Neural crest cell (in vitro differentiated cells): ENCODE results near the gene OR4E2. TPM values are rescaled to one million over a fixed set of nuclear protein-coding genes. Genes with fewer than 3 reads are reported as not detected.
"Not testable (repeated sequence)": the region's sequence is repeated elsewhere in the genome, so short reads cannot be mapped to it uniquely, and the experiment has no call there.

Experiments
- DNase-seq: peaks from one replicate; pipeline ENCODE4 v3.0.0; 2021; ENCODE audit warnings: low read depth, mixed read lengths, low spot score
- H3K27ac Mint-ChIP-seq: one replicate; pipeline ENCODE4 v1.8.0; 2021; ENCODE audit warnings: mild to moderate bottlenecking, mixed read lengths; ENCODE audit not compliant: unreplicated experiment
- H3K27me3 Mint-ChIP-seq: 2 replicates; pipeline ENCODE4 v1.8.0; 2021; ENCODE audit warnings: low read depth, mild to moderate bottlenecking, mixed read lengths
- H3K36me3 Mint-ChIP-seq: 2 replicates; pipeline ENCODE4 v1.8.0; 2021; ENCODE audit warnings: low read depth, mild to moderate bottlenecking, mixed read lengths
- H3K4me1 Mint-ChIP-seq: 2 replicates; pipeline ENCODE4 v1.8.0; 2021; ENCODE audit warnings: mixed read lengths
- H3K4me3 Mint-ChIP-seq: one replicate; pipeline ENCODE4 v1.8.0; 2021; ENCODE audit warnings: mild to moderate bottlenecking, mixed read lengths
- H3K9me3 Mint-ChIP-seq: 2 replicates; pipeline ENCODE4 v1.8.0; 2021; ENCODE audit warnings: mixed read lengths
- CTCF ChIP-seq: fragments of 200-600 bp; sonication (generic); conservative IDR thresholded peaks from 2 replicates; pipeline ENCODE4 v1.5.0; 2021; ENCODE audit warnings: antibody characterized with exemption, mild to moderate bottlenecking
- total RNA-seq: library from RNA; stranded (reverse); gene quantifications from 2 replicates; pipeline ENCODE4 v1.2.1, GENCODE V29; 2021

OR4E2 gene
- total RNA-seq, 1 donor from 2014 or later = not detected

- H3K4me1 Mint-ChIP-seq = no peaks in the 10 kb centered on the region
- DNase-seq = no peak
- H3K36me3 Mint-ChIP-seq = no peaks in the 10 kb centered on the region
- H3K9me3 Mint-ChIP-seq = peaks cover 2% of the 10 kb centered on the region
- no peak overlapping the region for H3K27ac Mint-ChIP-seq
- peaks cover 58% of the 10 kb centered on the region for H3K27me3 Mint-ChIP-seq
- TF ChIP-seq CTCF = no peak
- H3K4me3 Mint-ChIP-seq = no peak overlapping the region
Measured at GRCh38 chr14:21694425-21694824, 40.8 kb downstream of the OR4E2 start.

- H3K27ac Mint-ChIP-seq, H3K4me1 Mint-ChIP-seq, H3K9me3 Mint-ChIP-seq, H3K36me3 Mint-ChIP-seq, DNase-seq, H3K4me3 Mint-ChIP-seq: not testable (repeated sequence)
- peaks cover 42% of the 10 kb centered on the region for H3K27me3 Mint-ChIP-seq
Measured at GRCh38 chr14:21697662-21698061, 44.0 kb downstream of the OR4E2 start.

GRCh38 chr14:21698538-21698937, 44.9 kb downstream of the OR4E2 start:
- H3K9me3 Mint-ChIP-seq, H3K4me1 Mint-ChIP-seq, H3K27ac Mint-ChIP-seq, DNase-seq, H3K36me3 Mint-ChIP-seq, H3K4me3 Mint-ChIP-seq: not testable (repeated sequence)
- peaks cover 42% of the 10 kb centered on the region for H3K27me3 Mint-ChIP-seq

DNA sequence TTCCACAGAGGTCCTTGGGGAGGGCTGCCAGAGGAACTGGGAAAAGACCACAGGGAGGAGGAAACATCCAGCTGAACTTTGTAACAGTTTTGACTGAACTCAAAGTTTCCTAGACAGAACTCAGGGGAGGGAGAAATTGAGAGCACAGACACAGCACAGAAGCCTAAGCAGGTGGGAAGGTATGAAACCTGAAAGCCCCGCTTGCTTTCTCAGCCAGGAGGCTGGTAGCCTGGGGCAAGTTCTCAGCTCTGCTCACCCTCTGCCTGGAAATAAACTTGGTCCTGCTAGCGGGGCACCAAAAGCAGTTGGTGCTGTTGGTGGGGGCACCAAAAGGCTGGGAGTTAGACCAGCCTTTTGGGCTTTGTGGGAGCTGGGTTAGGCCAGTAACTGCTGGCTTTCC, 45.9 kb downstream of the OR4E2 start:
- no peaks in the 10 kb centered on the region for H3K4me1 Mint-ChIP-seq
- peaks cover 44% of the 10 kb centered on the region for H3K27me3 Mint-ChIP-seq
- TF ChIP-seq CTCF = no peak
- no peak for DNase-seq
- peaks cover 2% of the 10 kb centered on the region for H3K9me3 Mint-ChIP-seq
- no peaks in the 10 kb centered on the region for H3K36me3 Mint-ChIP-seq
- H3K4me3 Mint-ChIP-seq = no peak overlapping the region
- H3K27ac Mint-ChIP-seq = no peak overlapping the region

GRCh38 chr14:21702316-21702715, 48.7 kb downstream of the OR4E2 start:
- DNase-seq = no peak
- peaks cover 7% of the 10 kb centered on the region for H3K9me3 Mint-ChIP-seq
- no peak for TF ChIP-seq CTCF
- peaks cover 49% of the 10 kb centered on the region for H3K27me3 Mint-ChIP-seq
- no peak overlapping the region for H3K27ac Mint-ChIP-seq
- H3K4me3 Mint-ChIP-seq = no peak overlapping the region
- H3K36me3 Mint-ChIP-seq = no peaks in the 10 kb centered on the region
- H3K4me1 Mint-ChIP-seq = no peaks in the 10 kb centered on the region

DNA sequence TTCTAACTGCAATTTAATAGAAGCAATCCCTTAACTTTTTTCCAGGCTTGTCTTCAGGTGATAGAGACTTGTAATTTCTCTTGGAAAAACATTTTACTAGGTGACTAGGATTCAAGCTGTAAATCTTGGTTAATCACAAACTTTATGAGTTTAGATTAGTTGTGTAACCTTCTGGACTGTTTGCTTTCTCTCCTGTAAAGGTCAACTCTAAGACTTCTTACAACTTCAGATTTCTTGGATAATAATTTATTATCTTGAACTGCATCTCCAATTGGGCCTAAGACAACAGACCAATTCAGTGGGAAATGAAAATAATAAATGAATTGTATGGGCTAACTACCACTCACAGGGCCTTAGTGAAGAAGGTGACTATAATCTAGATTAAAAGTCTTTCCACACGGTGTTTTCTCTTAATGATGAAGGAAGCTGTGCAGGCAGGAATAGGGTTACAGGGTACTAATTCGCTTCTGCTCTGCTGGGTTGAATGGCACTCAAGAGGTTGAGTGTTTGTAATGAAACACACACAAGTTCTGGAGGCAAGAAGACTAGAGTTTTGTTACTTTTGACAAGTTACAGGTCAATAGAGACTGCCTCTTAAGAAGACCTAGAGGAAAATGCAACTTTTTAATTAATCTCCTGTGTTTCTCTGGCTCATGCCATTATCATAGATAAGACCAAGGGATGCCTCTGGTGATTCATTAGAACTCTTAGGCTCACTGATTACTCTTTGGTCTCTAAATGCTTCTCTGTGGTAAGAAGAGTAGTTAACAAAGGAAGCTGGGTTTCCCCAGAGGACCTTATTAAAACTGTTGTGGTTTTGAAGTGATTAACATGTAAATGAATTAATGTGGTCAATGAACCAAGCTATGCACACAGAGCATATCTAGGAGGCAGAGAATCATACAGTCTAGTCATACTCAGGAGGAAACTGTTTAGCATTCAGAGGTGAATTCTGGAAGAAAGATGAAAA, 50.0 kb downstream of the OR4E2 start:
- no peak overlapping the region for H3K4me3 Mint-ChIP-seq
- peaks cover 7% of the 10 kb centered on the region for H3K9me3 Mint-ChIP-seq
- H3K27ac Mint-ChIP-seq = no peak overlapping the region
- no peak for DNase-seq
- no peaks in the 10 kb centered on the region for H3K36me3 Mint-ChIP-seq
- H3K4me1 Mint-ChIP-seq = no peaks in the 10 kb centered on the region
- H3K27me3 Mint-ChIP-seq = peaks cover 57% of the 10 kb centered on the region
- no peak for TF ChIP-seq CTCF
